Progenitor cell of endocrine pancreas (in vitro differentiated cells): ENCODE measurements around the gene PTPN21. TPM values are rescaled to one million over a fixed set of nuclear protein-coding genes. Genes with fewer than 3 reads are reported as not detected.

Experiments used
- DNase-seq: peaks from one replicate; pipeline ENCODE4 v3.0.0; 2021; ENCODE audit warnings: low spot score; ENCODE audit not compliant: unreplicated experiment
- H3K27ac Mint-ChIP-seq: 2 replicates; pipeline ENCODE4 v1.8.0; 2021; ENCODE audit warnings: mild to moderate bottlenecking, moderate library complexity, mixed read lengths
- H3K27me3 Mint-ChIP-seq: 2 replicates; pipeline ENCODE4 v1.8.0; 2021; ENCODE audit warnings: mixed read lengths
- H3K36me3 Mint-ChIP-seq: 2 replicates; pipeline ENCODE4 v1.8.0; 2022; ENCODE audit warnings: mixed read lengths; ENCODE audit not compliant: insufficient read depth
- H3K4me1 Mint-ChIP-seq: 2 replicates; pipeline ENCODE4 v1.8.0; 2021; ENCODE audit warnings: low read depth, mixed read lengths
- H3K4me3 Mint-ChIP-seq: 2 replicates; pipeline ENCODE4 v1.8.0; 2021; ENCODE audit warnings: low read depth, mild to moderate bottlenecking, moderate library complexity, mixed read lengths
- H3K9me3 Mint-ChIP-seq: 2 replicates; pipeline ENCODE4 v1.8.0; 2021; ENCODE audit warnings: low read depth, mixed read lengths
- CTCF ChIP-seq: fragments of 200-600 bp; sonication (generic); IDR thresholded peaks from one replicate; pipeline ENCODE4 v1.5.0; 2021; ENCODE audit warnings: antibody characterized with exemption, mild to moderate bottlenecking; ENCODE audit not compliant: unreplicated experiment
- total RNA-seq: library from RNA; stranded (reverse); gene quantifications from 2 replicates; pipeline ENCODE4 v1.2.1, GENCODE V29; 2021

The PTPN21 gene
- total RNA-seq, 1 donor from 2014 or later = 40.0 TPM

DNA sequence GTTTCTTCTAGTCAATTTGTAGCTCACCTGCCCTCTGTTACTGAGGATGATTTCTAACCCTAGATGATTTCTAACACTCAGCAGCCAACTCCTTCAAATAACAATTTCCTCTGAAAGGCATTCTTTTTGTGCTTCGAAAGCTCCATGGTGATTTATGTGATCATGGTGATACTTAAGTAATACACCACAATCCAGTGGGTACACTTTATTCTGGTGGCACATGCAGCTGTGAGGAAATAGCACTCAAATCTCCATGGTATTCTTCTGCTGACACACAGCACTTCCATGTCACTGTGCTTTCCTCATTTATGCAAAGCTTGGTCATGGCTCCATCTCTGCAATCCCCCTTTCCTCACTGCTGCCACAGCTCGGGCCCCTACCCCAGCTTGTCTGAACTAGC, 73.7 kb downstream of the PTPN21 start:
- H3K4me1 Mint-ChIP-seq = peaks cover 1% of the 10 kb centered on the region
- no peak overlapping the region for H3K4me3 Mint-ChIP-seq
- no peaks in the 10 kb centered on the region for H3K9me3 Mint-ChIP-seq
- DNase-seq = no peak
- H3K27me3 Mint-ChIP-seq = no peaks in the 10 kb centered on the region
- H3K36me3 Mint-ChIP-seq = peaks cover 49% of the 10 kb centered on the region
- H3K27ac Mint-ChIP-seq = no peak overlapping the region
- no peak for TF ChIP-seq CTCF

GRCh38 chr14:88479574-88479987, 75.2 kb downstream of the PTPN21 start:
- H3K4me1 Mint-ChIP-seq = peaks cover 1% of the 10 kb centered on the region
- no peak for DNase-seq
- no peak overlapping the region for H3K4me3 Mint-ChIP-seq
- no peaks in the 10 kb centered on the region for H3K9me3 Mint-ChIP-seq
- no peak overlapping the region for H3K27ac Mint-ChIP-seq
- peaks cover 53% of the 10 kb centered on the region for H3K36me3 Mint-ChIP-seq
- TF ChIP-seq CTCF = no peak
- H3K27me3 Mint-ChIP-seq = no peaks in the 10 kb centered on the region

DNA sequence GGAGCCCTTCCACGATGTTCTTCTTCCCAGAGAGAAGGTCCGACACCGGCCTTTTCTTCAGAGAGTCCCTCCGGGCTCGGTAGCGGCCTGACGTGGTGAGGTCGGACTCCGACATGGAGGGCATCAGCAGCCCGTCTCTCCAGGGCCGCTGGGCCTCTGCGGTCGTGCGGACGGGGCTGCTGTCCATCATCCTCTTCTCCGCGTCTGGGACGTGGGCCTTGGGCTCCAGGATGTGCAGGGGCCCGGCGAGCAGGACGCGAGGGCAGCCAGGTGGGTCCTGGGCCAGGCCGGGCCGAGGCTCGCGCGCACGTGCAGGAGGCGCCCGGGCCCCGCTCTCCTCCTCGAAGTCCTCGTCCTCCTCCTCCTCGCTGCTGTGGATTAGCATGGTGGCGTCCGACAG, 75.9 kb downstream of the PTPN21 start:
- H3K9me3 Mint-ChIP-seq = no peaks in the 10 kb centered on the region
- peaks cover 3% of the 10 kb centered on the region for H3K4me1 Mint-ChIP-seq
- no peak overlapping the region for H3K27ac Mint-ChIP-seq
- TF ChIP-seq CTCF = no peak
- H3K36me3 Mint-ChIP-seq = peaks cover 53% of the 10 kb centered on the region
- no peaks in the 10 kb centered on the region for H3K27me3 Mint-ChIP-seq
- no peak for DNase-seq
- no peak overlapping the region for H3K4me3 Mint-ChIP-seq

DNA sequence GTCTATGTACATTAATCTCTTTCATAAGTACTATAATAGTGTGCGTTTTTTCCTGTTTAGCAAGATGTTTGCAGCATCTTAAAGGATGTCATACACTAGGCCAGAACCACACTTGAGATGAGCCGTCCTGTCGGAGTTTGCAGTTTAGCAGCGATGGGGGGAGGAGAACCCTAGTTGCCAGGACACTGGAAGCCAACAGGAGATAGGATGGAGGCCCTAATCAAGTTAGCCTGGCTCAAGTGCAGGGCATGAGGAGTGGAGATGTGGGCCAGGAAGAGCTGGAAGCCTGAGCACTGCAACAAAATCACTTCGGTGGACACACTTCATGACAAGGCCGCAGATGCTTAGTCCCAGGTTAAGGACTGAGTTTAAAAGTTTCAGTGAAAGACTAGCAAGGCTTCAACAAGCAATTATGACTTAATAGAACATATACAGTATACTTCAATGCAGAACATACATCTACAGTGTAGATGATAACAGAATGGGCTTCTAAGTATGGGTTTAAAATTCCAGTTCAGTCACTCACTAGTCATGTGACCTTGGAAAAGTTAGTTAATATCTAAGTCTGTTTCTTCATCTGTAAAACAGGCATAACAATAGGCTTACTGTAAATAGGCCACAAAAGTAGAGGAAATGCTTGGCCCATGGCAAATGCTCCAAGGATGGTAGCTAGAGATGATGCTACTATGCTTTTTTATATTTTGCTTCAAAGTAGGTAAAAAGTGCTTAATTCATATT, 77.1 kb downstream of the PTPN21 start:
- Mint-ChIP-seq H3K27ac (no peak overlapping the region), H3K9me3 (no peaks in the 10 kb centered on the region), H3K27me3 (no peaks in the 10 kb centered on the region), H3K36me3 (peaks cover 56% of the 10 kb centered on the region), H3K4me3 (no peak overlapping the region), H3K4me1 (peaks cover 11% of the 10 kb centered on the region)
- TF ChIP-seq CTCF = no peak
- DNase-seq = no peak

GRCh38 chr14:88476825-88477224, 78.0 kb downstream of the PTPN21 start:
- Mint-ChIP-seq H3K27ac (no peak overlapping the region), H3K27me3 (no peaks in the 10 kb centered on the region), H3K4me1 (peaks cover 11% of the 10 kb centered on the region), H3K36me3 (peaks cover 57% of the 10 kb centered on the region), H3K9me3 (no peaks in the 10 kb centered on the region), H3K4me3 (no peak overlapping the region)
- TF ChIP-seq CTCF = no peak
- DNase-seq = no peak
